NCI-H2107 (cell line): Measurements from ENCODE around the gene UBE4B.
"Not testable (repeated sequence)": the region's sequence is repeated elsewhere in the genome, so short reads cannot be mapped to it uniquely, and the experiment has no call there.

ENCODE experiments used
- DNase-seq: peaks from one replicate; lab custom pipeline; 2025; lab: John Stamatoyannopoulos, UW

Gene UBE4B

GRCh38 chr1:10177876-10178275 is 145.1 kb downstream of the UBE4B start:
- DNase-seq, result no peak

GRCh38 chr1:10178597-10179405 is 146.0 kb downstream of the UBE4B start:
- no peak for DNase-seq

GRCh38 chr1:10179406-10180091 is 146.8 kb downstream of the UBE4B start:
- DNase-seq, result no peak

GRCh38 chr1:10181154-10181553 is 148.4 kb downstream of the UBE4B start:
- DNase-seq, result no peak

GRCh38 chr1:10185759-10186158 is 153.0 kb downstream of the UBE4B start:
- no peak for DNase-seq

GRCh38 chr1:10186331-10187025 is 153.7 kb downstream of the UBE4B start:
- no peak for DNase-seq

GRCh38 chr1:10187026-10187334 is 154.2 kb downstream of the UBE4B start:
- DNase-seq, result no peak

- no peak for DNase-seq
Observed at GRCh38 chr1:10188133-10188650, 155.4 kb downstream of the UBE4B start.

GRCh38 chr1:10189659-10190058 is 156.9 kb downstream of the UBE4B start:
- no peak for DNase-seq

GRCh38 chr1:10192263-10192662 is 159.5 kb downstream of the UBE4B start:
- DNase-seq, result no peak

- DNase-seq, result no peak
Observed at GRCh38 chr1:10193288-10193687, 160.5 kb downstream of the UBE4B start.

- DNase-seq, result no peak
Observed at GRCh38 chr1:10195570-10195969, 162.8 kb downstream of the UBE4B start.

- no peak for DNase-seq
Observed at GRCh38 chr1:10196976-10197375, 164.2 kb downstream of the UBE4B start.

GRCh38 chr1:10200620-10201019 is 167.9 kb downstream of the UBE4B start:
- no peak for DNase-seq

- DNase-seq, result no peak
Observed at GRCh38 chr1:10204003-10204642, 171.4 kb downstream of the UBE4B start.

- DNase-seq, result not testable (repeated sequence)
Observed at GRCh38 chr1:10205206-10205605, 172.4 kb downstream of the UBE4B start.

GRCh38 chr1:10207810-10208209 is 175.1 kb downstream of the UBE4B start:
- DNase-seq, result no peak

GRCh38 chr1:10208537-10208936 is 175.8 kb downstream of the UBE4B start:
- DNase-seq, result no peak

- no peak for DNase-seq
Observed at GRCh38 chr1:10209590-10209904, 176.8 kb downstream of the UBE4B start.

GRCh38 chr1:10209905-10210810 is 177.4 kb downstream of the UBE4B start, which contains the start of gene KIF1B:
Gene KIF1B (plus strand): TSS chr1:10210570. CDS start chr1:10232329, 21,759 bp downstream.
- DNase-seq, result peak; percentile 50
